SK-N-MC (cell line): ENCODE results near the gene UCHL5.

Experiments used
- DNase-seq: peaks from one replicate; pipeline ENCODE4 v3.0.0-alpha.2; 2011; ENCODE audit warnings: low read depth, low spot score
- H3K27ac ChIP-seq: fragments of 200-600 bp; sonication (generic); 2 replicates; pipeline ENCODE4 v1.5.1; 2016; ENCODE audit warnings: mixed run types
- H3K36me3 ChIP-seq: fragments of 200-600 bp; sonication (generic); 2 replicates; pipeline ENCODE4 v1.6.1; 2017; ENCODE audit warnings: antibody characterized with exemption, low read length, mixed read lengths; ENCODE audit not compliant: insufficient read depth
- H3K4me3 ChIP-seq: fragments of 200-600 bp; sonication (generic); 2 replicates; pipeline ENCODE4 v1.5.1; 2016
- H3K9ac ChIP-seq: fragments of 200-600 bp; sonication (generic); 2 replicates; pipeline ENCODE4 v1.8.0; 2017; ENCODE audit warnings: mixed run types, mixed read lengths; ENCODE audit not compliant: insufficient read length
- H3K9me3 ChIP-seq: fragments of 200-600 bp; sonication (generic); 2 replicates; pipeline ENCODE4 v1.6.1; 2017; ENCODE audit warnings: low read depth, mild to moderate bottlenecking, antibody characterized with exemption, low read length, moderate library complexity, mixed read lengths
- EZH2 ChIP-seq: fragments of 200-600 bp; sonication (generic); IDR thresholded peaks from one replicate; pipeline ENCODE4 v1.6.1; 2017; ENCODE audit warnings: antibody characterized with exemption
- FOXP2 ChIP-seq: optimal IDR thresholded peaks from 2 replicates; pipeline ENCODE3; 2011; ENCODE audit warnings: mild to moderate bottlenecking, moderate library complexity; ENCODE audit not compliant: insufficient read depth; ENCODE audit errors: extremely low read length, control extremely low read depth
- POLR2AphosphoS5 ChIP-seq: IDR thresholded peaks from 2 replicates; pipeline ENCODE4 v1.6.1; 2012; ENCODE audit warnings: mild to moderate bottlenecking, low read depth, low read length, borderline replicate concordance

The UCHL5 gene

GRCh38 chr1:193070942-193071341, 11.8 kb upstream of the UCHL5 start:
- H3K36me3 ChIP-seq: peaks cover 39% of the 10 kb centered on the region
- TF ChIP-seq EZH2 (no peak), POLR2AphosphoS5 (no peak), FOXP2 (no peak)
- no peak for DNase-seq
- no peak overlapping the region for H3K9ac ChIP-seq
- H3K4me3 ChIP-seq: 0 out of 2 replicates have a peak overlapping the region, but pooled peaks have one; percentile 36
- no peaks in the 10 kb centered on the region for H3K9me3 ChIP-seq
- peak overlapping the region; percentile 74 for H3K27ac ChIP-seq

- Histone ChIP-seq H3K27ac (peak overlapping the region; percentile 74), H3K9ac (no peak overlapping the region)
- TF ChIP-seq EZH2 (no peak), POLR2AphosphoS5 (no peak), FOXP2 (no peak)
Measured at GRCh38 chr1:193070386-193070753, 11.2 kb upstream of the UCHL5 start.

GRCh38 chr1:193069748-193070385, 10.7 kb upstream of the UCHL5 start:
- Histone ChIP-seq H3K27ac (peak overlapping the region; percentile 74), H3K4me3 (peak overlapping the region; percentile 5; the same call in 1 of the 2 replicates), H3K9ac (no peak overlapping the region), H3K9me3 (no peaks in the 10 kb centered on the region), H3K36me3 (peaks cover 32% of the 10 kb centered on the region)
- TF ChIP-seq FOXP2 (no peak), POLR2AphosphoS5 (no peak), EZH2 (no peak)
- DNase-seq: no peak

More at GRCh38 chr1:193070386-193070753, 11.2 kb upstream of the UCHL5 start:
- peak overlapping the region; percentile 5; the same call in 1 of the 2 replicates for H3K4me3 ChIP-seq
- no peaks in the 10 kb centered on the region for H3K9me3 ChIP-seq
- peaks cover 34% of the 10 kb centered on the region for H3K36me3 ChIP-seq
- no peak for DNase-seq

GRCh38 chr1:193068013-193068412, 8.9 kb upstream of the UCHL5 start:
- H3K9me3 ChIP-seq: no peaks in the 10 kb centered on the region
- no peak overlapping the region for H3K4me3 ChIP-seq
- TF ChIP-seq FOXP2 (no peak), EZH2 (no peak), POLR2AphosphoS5 (no peak)
- DNase-seq: no peak
- peaks cover 26% of the 10 kb centered on the region for H3K36me3 ChIP-seq
- H3K27ac ChIP-seq: no peak overlapping the region
- H3K9ac ChIP-seq: no peak overlapping the region

- Histone ChIP-seq H3K9me3 (0 out of 2 replicates have a peak, but pooled peaks cover 2% of the 10 kb centered on the region), H3K36me3 (peaks cover 26% of the 10 kb centered on the region), H3K27ac (no peak overlapping the region), H3K4me3 (no peak overlapping the region), H3K9ac (no peak overlapping the region)
- TF ChIP-seq EZH2: no peak
- TF ChIP-seq POLR2AphosphoS5: no peak
- TF ChIP-seq FOXP2: no peak
- no peak for DNase-seq
Measured at GRCh38 chr1:193066606-193067005, 7.4 kb upstream of the UCHL5 start.

- TF ChIP-seq POLR2AphosphoS5: no peak
- TF ChIP-seq EZH2: no peak
- TF ChIP-seq FOXP2: no peak
- DNase-seq: no peak
- Histone ChIP-seq H3K9me3 (0 out of 2 replicates have a peak, but pooled peaks cover 2% of the 10 kb centered on the region), H3K36me3 (peaks cover 26% of the 10 kb centered on the region), H3K4me3 (no peak overlapping the region), H3K9ac (no peak overlapping the region), H3K27ac (no peak overlapping the region)
Measured at GRCh38 chr1:193065954-193066353, 6.8 kb upstream of the UCHL5 start.

GRCh38 chr1:193062698-193063463, 3.7 kb upstream of the UCHL5 start:
- Histone ChIP-seq H3K36me3 (peaks cover 12% of the 10 kb centered on the region), H3K4me3 (no peak overlapping the region), H3K27ac (no peak overlapping the region), H3K9me3 (0 out of 2 replicates have a peak, but pooled peaks cover 2% of the 10 kb centered on the region), H3K9ac (no peak overlapping the region)
- no peak for DNase-seq
- TF ChIP-seq FOXP2 (no peak), EZH2 (no peak), POLR2AphosphoS5 (no peak)

GRCh38 chr1:193060938-193061337, 1.8 kb upstream of the UCHL5 start:
- TF ChIP-seq FOXP2 (no peak), EZH2 (no peak), POLR2AphosphoS5 (no peak)
- Histone ChIP-seq H3K4me3 (peak overlapping the region; percentile 95), H3K36me3 (peaks cover 15% of the 10 kb centered on the region), H3K27ac (peak overlapping the region; percentile 92), H3K9ac (peak overlapping the region; percentile 98), H3K9me3 (0 out of 2 replicates have a peak, but pooled peaks cover 2% of the 10 kb centered on the region)
- no peak for DNase-seq

- 0 out of 2 replicates have a peak, but pooled peaks cover 2% of the 10 kb centered on the region for H3K9me3 ChIP-seq
- no peak for DNase-seq
- H3K36me3 ChIP-seq: peaks cover 15% of the 10 kb centered on the region
- peak overlapping the region; percentile 98 for H3K9ac ChIP-seq
- H3K4me3 ChIP-seq: peak overlapping the region; percentile 95
- TF ChIP-seq EZH2: no peak
- TF ChIP-seq POLR2AphosphoS5: no peak
- no peak for TF ChIP-seq FOXP2
- peak overlapping the region; percentile 92 for H3K27ac ChIP-seq
Measured at GRCh38 chr1:193060406-193060805, 1.2 kb upstream of the UCHL5 start.
